Stimulated activated CD4-positive, alpha-beta T cell treated with anti-CD3 and anti-CD28 coated beads, TNF-alpha, amount 100 ng/mL, for 48 hours (primary cell): ENCODE data around the gene EML1.

Experiments
- DNase-seq, 3 donors: peaks; one replicate each; pipeline ENCODE4 v3.0.0-alpha.2; 2020; ENCODE audit warnings: low read depth in 3 of 3

The EML1 gene

DNA sequence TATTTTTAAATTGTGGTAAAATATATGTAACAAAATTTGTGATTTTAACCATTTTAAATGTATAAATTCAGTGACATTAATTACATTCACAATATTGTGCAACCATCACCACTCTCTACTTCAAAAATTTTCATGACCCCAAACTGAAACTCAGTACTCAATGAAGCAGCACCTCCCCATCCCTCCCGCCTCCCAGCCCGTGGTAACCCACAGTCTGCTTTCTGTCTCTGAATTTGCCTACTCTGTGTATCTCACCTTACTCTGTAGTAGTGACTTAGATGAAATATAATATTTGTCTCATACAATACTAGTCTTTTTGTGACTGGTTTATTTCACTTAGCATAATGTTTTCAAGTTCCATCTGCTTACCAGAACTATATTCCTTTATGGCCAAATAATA lies 36.2 kb downstream of the EML1 start:
- no peak for DNase-seq

DNA sequence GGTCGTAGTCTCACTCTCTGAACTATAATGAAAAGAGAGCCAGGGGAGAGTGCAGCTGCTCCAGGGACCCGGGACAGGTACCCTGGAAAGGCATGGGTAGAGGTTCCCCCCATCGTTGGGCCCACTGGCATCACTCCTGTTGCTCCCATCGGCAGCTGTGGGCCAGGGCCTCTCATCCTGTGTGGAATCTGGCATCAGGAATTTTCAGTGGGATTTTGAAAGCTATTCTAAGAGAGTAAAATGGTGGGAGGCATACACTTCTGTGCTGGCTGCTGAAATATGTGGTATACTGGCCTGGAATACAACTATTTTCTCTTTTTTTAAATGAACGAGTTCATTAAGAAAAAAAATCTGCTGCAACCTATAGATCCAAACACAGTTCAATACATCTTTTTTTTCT lies 38.1 kb downstream of the EML1 start:
- DNase-seq = no peak

DNA sequence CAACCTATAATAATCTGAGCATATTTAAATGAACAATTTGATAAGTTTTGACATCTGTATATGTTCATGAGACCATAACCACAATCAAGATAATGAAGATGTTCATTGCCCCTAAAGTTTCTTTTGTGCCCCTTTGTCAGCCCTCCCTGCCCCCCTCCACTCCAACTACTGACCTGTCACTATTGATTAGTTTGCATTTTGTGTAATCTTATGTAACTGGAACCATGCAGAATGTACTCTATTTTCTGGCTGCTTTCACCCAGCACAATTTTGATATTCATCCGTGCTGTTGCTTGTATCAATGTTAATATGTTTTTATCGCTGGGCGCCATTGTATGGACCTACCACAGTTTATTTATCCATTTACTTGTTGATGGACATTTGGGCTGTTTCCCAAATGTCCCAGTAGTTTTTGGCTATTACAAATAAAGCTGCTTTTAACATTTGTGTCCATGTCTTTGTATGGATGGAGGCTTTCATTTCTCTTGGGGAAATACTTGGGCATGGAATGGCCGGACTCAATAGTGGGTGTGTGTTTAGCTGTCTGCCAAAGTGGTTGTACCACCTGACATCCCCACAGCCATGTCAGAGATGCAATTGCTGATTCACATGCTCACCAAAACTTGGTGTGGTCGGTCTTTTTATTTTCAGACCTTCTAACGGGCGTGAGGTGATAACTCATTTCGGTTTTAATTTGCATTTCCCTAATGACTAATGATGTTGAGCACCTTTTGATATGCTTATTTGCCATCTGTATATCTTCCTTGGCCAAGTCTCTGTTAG lies 38.9 kb downstream of the EML1 start:
- no peak for DNase-seq

DNA sequence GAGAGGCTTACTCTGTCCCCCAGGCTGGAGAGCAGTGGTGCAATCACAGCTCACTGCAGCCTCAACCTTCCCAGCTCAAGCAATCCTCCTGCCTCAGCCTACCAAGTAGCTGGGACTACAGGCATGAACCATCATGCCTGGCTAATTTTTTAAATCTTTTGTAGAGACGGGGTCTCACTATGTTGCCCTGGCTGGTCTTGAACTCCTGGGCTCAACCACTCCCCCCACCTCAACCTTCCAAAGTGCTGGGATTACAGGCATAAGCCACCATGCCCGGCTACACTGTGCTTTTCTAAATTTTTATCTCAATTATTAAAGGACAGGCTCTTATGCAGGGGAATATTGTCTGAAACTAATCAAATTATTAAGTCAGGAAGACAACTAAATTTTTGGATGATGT lies 44.6 kb downstream of the EML1 start:
- DNase-seq = no peak

DNA sequence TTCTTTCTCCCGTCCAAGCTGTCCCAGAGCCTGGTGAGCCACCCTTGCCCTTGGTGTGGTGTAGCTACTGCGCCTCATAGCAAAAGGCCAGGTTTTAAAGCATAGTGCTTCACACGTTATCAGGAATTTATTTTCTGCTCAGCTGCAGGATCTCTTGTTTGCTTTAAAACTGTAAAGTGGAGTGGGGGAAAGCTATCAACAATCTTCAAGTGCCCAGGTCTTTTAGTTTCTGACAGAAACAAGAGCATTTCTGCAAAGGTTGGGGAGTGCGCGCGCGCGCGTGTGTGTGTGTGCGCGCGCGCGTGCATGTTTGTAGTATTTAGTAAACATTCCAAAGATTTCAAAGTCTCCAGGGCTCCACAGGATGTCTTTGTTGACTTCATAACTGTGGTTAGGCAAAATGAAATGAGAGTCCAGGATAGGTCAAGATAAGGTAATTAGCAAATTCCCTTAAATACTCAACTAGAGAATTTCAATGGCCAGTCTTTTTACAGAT lies 45.5 kb downstream of the EML1 start:
- DNase-seq = no peak

DNA sequence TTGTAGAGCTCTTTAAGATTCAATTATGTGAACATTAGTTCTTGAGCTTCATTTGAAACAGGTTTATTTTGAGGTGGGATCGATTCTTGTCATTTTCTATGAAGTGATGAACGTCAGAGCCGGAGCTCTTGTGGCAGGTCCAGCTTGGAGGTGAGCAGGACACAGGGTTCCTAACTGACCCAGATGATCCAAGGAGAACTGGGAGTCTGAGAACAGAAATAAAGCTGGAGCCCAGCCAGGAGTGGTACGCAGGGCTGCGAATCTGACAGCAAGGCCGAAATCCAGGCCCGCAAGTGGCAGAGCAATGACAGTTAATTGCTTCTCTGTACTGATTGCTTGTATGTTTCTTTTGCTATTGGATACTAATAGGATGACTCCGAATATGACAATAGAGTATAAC lies 46.5 kb downstream of the EML1 start:
- DNase-seq = no peak

DNA sequence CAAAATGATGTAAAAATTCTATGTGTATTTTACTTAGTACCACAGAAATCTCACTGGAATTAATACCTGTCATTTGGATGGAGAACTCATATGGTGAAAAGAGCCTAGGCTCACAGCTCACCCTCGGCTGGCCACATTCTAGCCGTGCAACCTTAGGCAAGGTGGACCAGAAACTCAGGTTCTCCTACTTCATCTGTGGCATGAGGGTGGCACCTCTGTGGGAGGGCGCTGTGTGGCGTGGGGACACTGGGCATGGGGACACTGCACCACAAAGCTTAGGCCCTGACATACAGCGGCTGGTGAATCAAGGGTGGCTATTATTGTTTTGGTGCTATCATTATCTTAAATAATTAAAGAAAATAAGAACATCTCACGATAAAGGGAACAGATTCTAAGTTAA lies 47.1 kb downstream of the EML1 start:
- DNase-seq = no peak

DNA sequence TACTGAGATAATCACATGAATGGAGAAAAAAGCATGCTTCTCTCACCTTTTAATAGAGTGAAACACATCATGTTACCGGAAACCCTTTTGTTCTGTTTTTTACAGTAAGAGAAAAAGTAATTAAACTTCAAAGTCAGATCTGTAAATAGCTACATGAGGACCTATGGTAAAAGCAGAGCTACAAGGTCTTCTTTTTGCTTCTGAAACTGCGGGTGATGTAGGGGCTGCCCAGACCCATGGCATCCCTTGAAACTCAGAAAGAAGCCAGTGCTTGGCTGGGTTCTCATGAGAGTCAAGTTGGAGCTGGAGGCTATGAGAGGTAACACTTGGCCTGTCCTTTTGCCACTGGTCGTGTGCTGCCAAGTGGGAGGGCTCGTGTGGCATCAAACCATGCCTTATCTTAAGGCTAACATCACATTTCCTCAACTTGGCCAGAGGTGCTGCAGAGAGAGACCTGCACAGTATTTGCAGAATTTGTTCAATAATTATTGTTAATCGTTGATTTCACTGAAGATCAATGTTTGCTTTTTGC lies 47.6 kb downstream of the EML1 start:
- DNase-seq = no peak

DNA sequence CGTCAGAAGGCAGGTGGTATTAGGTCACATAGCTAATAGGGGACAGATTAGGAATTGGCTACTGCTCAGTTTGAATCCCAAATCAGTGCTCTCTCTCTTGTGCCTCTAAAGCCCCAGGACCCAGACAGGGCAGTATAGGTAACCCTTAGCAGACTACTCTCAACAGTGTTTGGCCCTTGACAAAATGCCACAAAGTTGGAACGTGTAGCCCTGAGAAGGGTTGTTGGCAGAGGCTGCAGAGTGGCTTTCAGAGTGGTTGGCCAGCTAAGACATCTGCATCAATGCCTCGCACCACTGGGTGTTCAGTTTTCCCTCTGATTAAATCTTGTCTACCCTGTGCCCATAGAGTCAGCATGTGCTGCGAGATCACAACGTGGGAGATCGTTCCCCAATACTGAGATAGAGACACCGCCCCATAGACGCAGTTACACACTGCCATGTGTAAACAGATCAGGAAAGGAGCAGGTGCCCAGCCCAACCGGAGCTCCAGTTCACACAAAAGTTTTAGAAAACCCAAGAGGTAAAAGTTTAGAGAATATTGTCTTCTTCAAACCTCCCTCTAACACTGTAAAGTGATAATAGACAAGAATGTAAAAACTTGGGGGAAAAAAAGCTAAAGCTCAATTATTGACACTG lies 48.3 kb downstream of the EML1 start:
- no peak for DNase-seq

DNA sequence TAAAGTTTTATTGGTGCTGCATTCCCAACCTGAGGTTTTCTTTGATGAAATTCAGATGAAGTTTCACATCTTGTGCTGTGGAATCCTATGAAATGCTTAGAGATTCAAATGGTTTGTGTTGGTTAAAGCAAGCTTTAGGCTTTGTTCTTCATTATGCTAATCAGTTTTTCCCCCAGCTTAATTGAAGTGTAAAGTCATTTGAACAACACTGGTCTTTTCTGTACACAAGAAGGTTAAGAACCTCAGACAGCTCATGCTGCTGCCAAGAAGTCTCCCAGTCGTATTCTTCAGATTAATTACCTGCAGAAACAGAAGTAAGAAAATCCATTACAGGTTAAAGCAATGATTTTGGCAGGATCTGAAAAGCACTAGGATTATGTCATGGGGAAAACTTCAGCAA lies 48.9 kb downstream of the EML1 start:
- no peak for DNase-seq

DNA sequence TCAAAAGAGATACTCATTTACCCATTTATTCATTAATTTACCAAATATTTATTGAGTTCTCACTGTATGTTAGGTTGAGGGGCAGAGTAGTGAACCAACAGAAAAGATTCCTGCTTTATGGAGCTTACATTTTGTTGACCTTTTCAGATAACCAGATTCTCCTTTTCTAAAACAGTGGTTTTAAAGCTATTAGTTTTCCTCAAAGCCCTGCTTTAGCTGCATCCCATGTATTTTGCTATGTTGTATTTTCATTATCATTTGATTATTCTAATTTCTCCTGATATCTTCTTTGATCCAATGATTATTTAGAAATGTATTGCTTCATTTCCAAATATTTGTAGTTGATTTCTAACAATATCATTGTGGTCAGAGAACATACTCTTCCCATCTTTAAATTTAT lies 53.6 kb downstream of the EML1 start:
- DNase-seq = no peak

DNA sequence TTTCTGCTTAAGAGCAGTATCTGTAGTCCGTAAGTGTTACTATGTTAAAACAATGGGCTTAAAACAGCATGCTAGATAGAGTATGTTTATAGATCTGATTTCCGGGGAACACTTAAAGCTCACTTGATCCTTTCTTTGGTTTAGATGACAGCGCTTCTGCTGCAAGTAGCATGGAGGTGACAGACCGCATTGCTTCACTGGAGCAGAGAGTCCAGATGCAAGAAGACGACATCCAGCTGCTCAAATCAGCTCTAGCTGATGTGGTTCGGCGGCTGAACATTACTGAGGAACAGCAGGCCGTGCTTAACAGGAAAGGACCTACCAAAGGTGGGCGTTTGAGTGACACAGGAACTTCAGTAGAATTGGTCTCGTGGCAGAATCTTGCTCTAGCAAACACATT lies 57.5 kb downstream of the EML1 start:
- no peak for DNase-seq

DNA sequence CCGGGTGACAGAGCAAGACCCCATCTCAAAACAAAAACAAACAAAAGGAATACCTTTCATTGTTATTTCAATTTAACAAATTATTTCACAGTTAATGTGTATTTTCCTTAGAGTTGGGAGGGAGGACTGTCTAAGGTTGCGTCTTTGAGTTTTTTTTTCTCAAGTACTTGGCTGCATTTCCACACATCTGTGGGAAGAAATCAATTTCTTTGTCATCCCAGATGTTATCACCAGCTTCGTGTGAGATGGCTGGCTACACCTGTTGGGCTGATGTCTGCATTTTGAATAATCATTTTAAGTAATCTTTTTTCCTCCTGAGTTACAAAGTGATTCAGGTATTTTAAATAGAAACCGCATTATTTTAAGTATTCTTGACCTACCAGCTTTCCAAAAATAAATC lies 59.4 kb downstream of the EML1 start:
- DNase-seq = no peak

DNA sequence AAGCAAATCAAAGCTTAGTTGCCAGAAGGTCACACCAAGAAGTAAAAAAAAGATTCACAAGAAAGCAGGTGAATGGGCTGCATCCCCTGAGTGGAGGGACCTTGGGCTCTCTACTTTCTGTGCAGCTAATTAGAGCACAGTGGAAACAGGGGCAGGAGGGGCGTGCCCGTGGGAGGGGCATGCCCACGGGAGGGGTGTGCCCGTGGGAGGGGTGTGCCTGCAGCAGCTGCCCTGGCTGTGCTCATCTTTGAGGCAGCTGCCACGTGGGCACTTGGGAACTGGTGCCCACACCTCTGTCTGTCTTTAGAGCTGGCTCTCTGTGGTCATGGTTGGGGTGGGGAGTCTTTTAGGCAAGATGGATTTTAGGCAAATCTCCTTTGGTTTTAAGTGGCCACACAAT lies 60.0 kb downstream of the EML1 start:
- peak in 1 of 3 donors; percentile 2 for DNase-seq

DNA sequence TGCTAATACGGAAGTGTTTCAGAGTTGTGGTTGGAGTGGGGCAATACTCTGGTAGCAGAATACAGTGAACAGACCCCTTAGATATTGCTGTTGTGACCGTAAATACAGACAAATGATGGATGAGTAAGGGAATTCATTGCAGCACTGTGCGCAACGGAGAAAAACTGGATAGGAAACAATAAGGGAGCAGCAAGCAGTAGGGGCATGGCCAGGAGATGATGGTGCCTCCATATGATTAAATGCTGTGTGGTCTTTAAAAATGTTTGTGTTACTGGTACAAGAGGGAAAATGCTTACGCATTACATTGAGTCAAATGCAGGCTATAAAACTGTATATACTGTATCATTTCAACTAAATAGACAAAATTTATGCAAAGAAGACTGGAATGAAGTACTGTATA lies 61.6 kb downstream of the EML1 start:
- no peak for DNase-seq

DNA sequence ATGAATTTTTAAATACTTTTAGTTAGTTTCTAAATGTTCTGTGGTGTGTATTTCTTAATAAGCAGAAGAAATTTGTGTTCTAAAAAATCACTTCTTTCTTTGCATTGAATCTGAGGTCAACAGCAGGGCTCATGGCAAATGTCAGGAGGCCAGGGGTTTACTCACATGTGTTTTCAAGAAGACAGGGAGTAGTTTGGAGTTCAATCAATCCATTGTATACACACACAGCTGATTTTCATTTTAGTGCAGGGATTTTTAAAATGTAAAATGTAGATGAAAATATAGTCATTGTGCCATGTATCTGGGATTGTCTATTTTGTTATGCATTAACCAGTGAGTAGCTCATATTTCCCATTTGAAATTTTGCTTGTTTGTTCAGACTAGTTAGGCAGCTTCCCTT lies 62.1 kb downstream of the EML1 start:
- DNase-seq = no peak

DNA sequence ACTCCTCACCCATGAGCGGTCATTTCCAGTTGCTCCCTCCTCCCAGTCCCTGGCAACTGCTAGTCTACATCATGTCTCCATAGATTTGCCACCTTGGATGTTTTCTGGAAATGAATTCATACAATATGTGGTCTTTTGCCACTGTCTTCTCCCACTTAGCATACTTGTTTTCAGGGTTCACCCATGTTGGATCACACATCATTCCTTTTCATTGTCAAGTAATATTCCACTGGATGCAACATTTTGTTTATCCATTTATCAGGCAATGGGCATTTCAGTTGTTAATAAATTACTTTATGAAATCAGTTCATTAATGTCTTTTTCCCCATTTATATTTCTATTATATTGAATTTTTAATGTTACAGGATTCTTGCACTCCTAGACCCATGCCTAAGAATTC lies 64.3 kb downstream of the EML1 start:
- DNase-seq = no peak

DNA sequence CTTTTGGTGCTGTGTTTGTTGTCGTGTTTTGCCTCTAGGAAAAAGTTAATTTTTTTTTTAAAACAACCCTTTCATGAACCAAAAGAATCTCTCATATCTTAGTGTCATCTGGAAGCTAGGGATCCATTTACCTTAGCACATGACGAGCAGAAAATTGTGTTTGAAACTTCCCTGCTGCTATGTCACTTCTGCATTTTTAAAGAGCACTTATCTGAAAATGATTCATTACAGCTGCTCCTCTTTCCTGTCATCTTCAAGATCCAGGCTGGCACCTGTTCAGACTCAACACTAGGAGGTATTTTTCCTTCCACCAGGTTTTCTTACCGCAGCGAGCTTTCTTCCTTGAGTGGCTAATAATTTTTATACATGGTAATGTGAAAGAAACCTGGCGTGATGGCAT lies 67.0 kb downstream of the EML1 start:
- no peak for DNase-seq

DNA sequence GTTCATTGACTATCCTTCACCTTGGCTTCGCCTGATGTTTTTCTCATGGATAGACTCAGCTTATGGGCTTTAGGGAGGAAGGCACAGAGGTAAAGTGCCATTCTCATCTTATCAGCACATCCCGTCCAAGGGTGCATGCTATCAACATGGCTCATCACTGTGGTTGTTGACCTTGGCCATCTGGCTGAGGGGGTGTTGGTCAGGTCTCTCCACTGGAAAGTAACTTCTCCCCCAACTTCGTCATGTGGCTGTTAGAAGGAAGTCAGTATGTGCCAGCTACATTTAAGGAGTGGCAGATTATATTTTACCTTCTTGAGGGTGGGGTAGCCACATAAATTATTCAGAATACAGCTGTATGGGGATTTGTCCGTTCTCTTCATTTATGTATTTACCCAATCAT lies 68.9 kb downstream of the EML1 start:
- no peak for DNase-seq

DNA sequence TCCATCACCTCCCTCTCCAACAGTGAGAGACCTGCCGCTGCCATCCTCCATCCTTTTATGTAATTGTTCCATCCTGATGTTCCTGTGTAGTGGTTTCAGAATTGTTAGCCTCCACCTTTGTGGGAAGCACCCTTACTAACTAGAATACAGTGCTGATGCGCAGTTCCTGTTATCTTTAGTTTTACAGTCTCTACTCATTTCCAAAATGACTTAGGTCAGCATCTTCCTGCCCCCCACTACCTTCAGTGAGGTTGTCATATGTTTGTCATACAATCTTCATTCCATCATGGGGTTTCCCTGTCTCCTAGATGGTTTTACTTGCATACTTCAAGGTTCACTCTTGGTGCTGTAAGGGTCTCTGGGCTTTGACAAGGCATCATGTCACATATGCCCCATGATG lies 69.8 kb downstream of the EML1 start:
- no peak for DNase-seq

DNA sequence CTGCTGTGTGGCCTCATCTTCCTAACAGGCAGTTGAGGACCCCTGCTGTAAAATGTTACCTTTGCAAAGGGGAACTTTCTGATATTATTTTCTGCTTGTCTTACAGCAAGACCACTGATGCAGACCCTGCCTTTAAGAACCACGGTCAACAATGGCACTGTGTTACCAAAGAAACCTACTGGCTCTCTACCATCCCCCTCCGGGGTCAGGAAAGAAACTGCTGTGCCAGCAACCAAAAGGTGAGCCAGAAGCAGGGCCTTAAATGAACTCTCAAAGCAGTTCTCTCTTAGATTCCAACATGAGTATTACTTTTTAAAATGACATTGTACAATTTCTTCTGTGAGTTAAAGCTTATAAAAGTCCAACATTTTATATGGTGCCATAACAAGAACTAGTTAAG lies 72.2 kb downstream of the EML1 start:
- DNase-seq = no peak

DNA sequence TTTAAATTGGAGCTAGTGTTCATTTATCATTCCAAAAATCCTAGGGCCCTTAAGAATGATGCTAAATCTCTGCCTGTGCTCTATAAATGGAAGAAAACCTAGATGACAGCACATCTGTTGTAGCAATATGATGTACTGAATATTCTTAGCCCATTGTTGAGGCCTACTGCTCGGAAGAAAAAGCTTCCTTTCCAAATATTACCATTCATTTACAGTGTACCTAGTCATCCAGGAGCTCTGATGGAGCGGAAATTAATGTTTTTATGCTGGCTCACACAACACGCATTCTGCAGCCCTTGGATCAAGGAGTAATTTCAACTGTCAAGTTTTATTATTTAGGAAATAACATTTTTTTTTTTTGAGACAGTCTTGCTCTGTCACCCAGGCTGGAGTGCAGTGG lies 77.4 kb downstream of the EML1 start:
- no peak for DNase-seq

DNA sequence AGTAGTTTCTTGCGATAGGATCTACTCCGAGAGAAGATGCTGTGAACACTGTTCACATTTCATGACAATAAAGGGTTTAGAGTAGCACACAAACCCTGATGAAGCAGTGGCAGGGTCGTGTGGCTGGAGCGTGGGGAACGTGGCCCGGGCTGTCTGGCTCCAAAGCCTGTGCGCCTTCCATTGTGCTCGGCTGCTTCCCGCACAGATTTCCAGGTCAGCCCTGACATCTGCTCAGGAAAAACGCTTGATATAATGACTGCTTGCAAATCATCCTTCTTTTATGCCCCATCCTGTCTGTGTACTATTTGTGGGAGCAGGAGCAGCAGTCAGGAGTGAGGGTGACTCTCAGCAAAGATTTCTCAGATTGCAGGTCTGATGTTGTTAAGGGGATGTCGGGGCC lies 78.6 kb downstream of the EML1 start:
- no peak for DNase-seq
